B cell (primary cell): ENCODE results near the gene CIAO2B. TPM values are rescaled to one million over a fixed set of nuclear protein-coding genes. Genes with fewer than 3 reads are reported as not detected.

Source experiments
- ATAC-seq: fragments of 200-7000 bp; cut with Tn5 transposase; one replicate; pipeline ENCODE4 v1.10.0; 2021; ENCODE audit warnings: low read depth, mild to moderate bottlenecking, moderate number of reproducible peaks, moderate library complexity
- CTCF ChIA-PET: fragments of 350-600 bp; sonication (Branson Sonifier 250); formaldehyde crosslinking; loops from one replicate; lab custom pipeline; 2021; ENCODE audit warnings: antibody characterized with exemption, inconsistent platforms; lab: Charles Lee
- POLR2A ChIA-PET: fragments of 350-600 bp; sonication (Branson Sonifier 250); formaldehyde crosslinking; loops from one replicate; lab custom pipeline; 2021; ENCODE audit warnings: antibody characterized with exemption; lab: Charles Lee
- DNase-seq: peaks from one replicate; pipeline ENCODE4 v3.0.0; 2013
- H2AFZ ChIP-seq: 2 replicates; pipeline ENCODE4 v1.6.1; 2012; ENCODE audit warnings: mild to moderate bottlenecking, low read depth, low read length; ENCODE audit not compliant: insufficient read depth, poor library complexity, severe bottlenecking
- H3K27ac ChIP-seq, 2 donors: 1 replicate in 1 of 2; 2 replicates in 1 of 2; pipeline ENCODE4 v1.5.1; 2012 to 2013; ENCODE audit warnings: low read length in 2 of 2, mild to moderate bottlenecking in 2 of 2, moderate library complexity in 1 of 2
- H3K27me3 ChIP-seq, 4 experiments: fragments of 200-600 bp in 1 of 4; sonication (generic) in 1 of 4; replicated peaks in 1 of 4; 1 replicate in 2 of 4; 2 replicates in 2 of 4; pipeline versions ENCODE4 v1.6.1 to v1.7.0; 2013 to 2016; ENCODE audit warnings: low read length in 3 of 4, mild to moderate bottlenecking in 2 of 4, mixed read lengths in 1 of 4, moderate library complexity in 1 of 4; ENCODE audit not compliant: insufficient read depth in 4 of 4, control insufficient read depth in 3 of 4; ENCODE audit errors: control extremely low read depth in 1 of 4
- H3K36me3 ChIP-seq, 2 experiments: replicated peaks in 1 of 2; 1 replicate in 1 of 2; 2 replicates in 1 of 2; pipeline versions ENCODE4 v1.6.1 to v1.7.1; 2013; ENCODE audit warnings: low read length in 1 of 2; ENCODE audit not compliant: insufficient read depth in 2 of 2, control insufficient read depth in 1 of 2; ENCODE audit errors: control extremely low read depth in 1 of 2, extremely low read depth in 1 of 2
- H3K4me1 ChIP-seq, 2 donors: fragments of 200-600 bp in 1 of 2; sonication (generic) in 1 of 2; 1 replicate in 1 of 2; 2 replicates in 1 of 2; pipeline versions ENCODE4 v1.5.1 to v1.6.1; 2013 to 2017; ENCODE audit warnings: low read length in 2 of 2; ENCODE audit not compliant: control insufficient read depth in 2 of 2, insufficient read depth in 2 of 2
- H3K4me2 ChIP-seq: replicated peaks from 2 replicates; pipeline ENCODE3; 2012; ENCODE audit warnings: mild to moderate bottlenecking, low read depth, low read length; ENCODE audit not compliant: poor library complexity, severe bottlenecking
- H3K4me3 ChIP-seq, 5 experiments: fragments of 200-600 bp in 1 of 5; sonication (generic) in 1 of 5; 1 replicate in 3 of 5; 2 replicates in 2 of 5; pipeline versions ENCODE4 v1.5.1 to v1.7.0; 2011 to 2016; ENCODE audit warnings: low read length in 4 of 5, mild to moderate bottlenecking in 4 of 5, low read depth in 2 of 5, control low read depth in 1 of 5, moderate library complexity in 1 of 5; ENCODE audit not compliant: insufficient read depth in 1 of 5; ENCODE audit errors: control extremely low read depth in 1 of 5, extremely low read depth in 1 of 5
- H3K79me2 ChIP-seq: fragments of 200-600 bp; sonication (generic); one replicate; pipeline ENCODE4 v1.6.0; 2016; ENCODE audit warnings: low read length; ENCODE audit not compliant: control insufficient read depth, insufficient read depth
- H3K9ac ChIP-seq: fragments of 200-600 bp; sonication (generic); 2 replicates; pipeline ENCODE4 v1.6.1; 2017; ENCODE audit warnings: mild to moderate bottlenecking, low read length, moderate library complexity
- H3K9me3 ChIP-seq, 3 donors: one replicate each; pipeline versions ENCODE4 v1.6.1 to v1.7.1; 2013; ENCODE audit warnings: low read length in 2 of 3; ENCODE audit not compliant: control insufficient read depth in 2 of 3, insufficient read depth in 1 of 3; ENCODE audit errors: control extremely low read depth in 1 of 3
- H4K20me1 ChIP-seq: 2 replicates; pipeline ENCODE4 v1.6.0; 2012; ENCODE audit warnings: mild to moderate bottlenecking, low read length; ENCODE audit not compliant: insufficient read depth, control insufficient read depth, poor library complexity, severe bottlenecking
- H3K27ac Mint-ChIP-seq: one replicate; pipeline ENCODE4 v1.8.0; 2021; ENCODE audit warnings: mixed read lengths
- H3K27me3 Mint-ChIP-seq: one replicate; pipeline ENCODE4 v1.8.0; 2021; ENCODE audit warnings: mixed read lengths
- H3K4me1 Mint-ChIP-seq: one replicate; pipeline ENCODE4 v1.8.0; 2021; ENCODE audit warnings: mixed read lengths
- H3K4me3 Mint-ChIP-seq: one replicate; pipeline ENCODE4 v1.8.0; 2021; ENCODE audit warnings: mixed read lengths
- H3K9me3 Mint-ChIP-seq: one replicate; pipeline ENCODE4 v1.8.0; 2022; ENCODE audit warnings: mixed read lengths; ENCODE audit not compliant: insufficient read depth
- EZH2 ChIP-seq: IDR thresholded peaks from 2 replicates; pipeline ENCODE4 v1.6.1; 2012; ENCODE audit warnings: borderline replicate concordance, low read depth, mild to moderate bottlenecking, moderate library complexity, low read length; ENCODE audit not compliant: insufficient read depth, poor library complexity, severe bottlenecking
- WGBS: methylation state at CpG from one replicate; pipeline ENCODE4 v1.1.5; 2013; ENCODE audit warnings: missing lambda C conversion rate; ENCODE audit not compliant: insufficient coverage; 5-methylcytosine and 5-hydroxymethylcytosine counted together
- intact Hi-C: fragments of 100-400 bp; cut with micrococcal nuclease; formaldehyde crosslinking; loops from one replicate; pipeline ENCODE4 v1.10.0; 2022
- polyA plus RNA-seq: library from polyadenylated mRNA; depleted of rRNA; stranded (reverse); fragments of >200 nt; gene quantifications from 2 replicates; pipeline ENCODE4 v1.2.3, GENCODE V29; 2012
- total RNA-seq, 2 donors: library from RNA; stranded (reverse); fragments of 120-200 nt in 1 of 2; gene quantifications; 1 replicate in 1 of 2; 2 replicates in 1 of 2; pipeline versions ENCODE4 v1.2.3 to v1.2.4, GENCODE V29; 2013 to 2022
- TF ChIP-seq, protein P1 (sequence below): fragments of 200-600 bp; IDR thresholded peaks from one replicate; pipeline ENCODE4 v1.8.0; 2022; ENCODE audit warnings: antibody characterized with exemption, mild to moderate bottlenecking

The CIAO2B gene
- total and polyA plus RNA-seq, 2 donors (not counting 1 experiment from before 2014, with no cell fraction given), result 60.6 to 159 TPM

GRCh38 chr16:66923866-66924265, 10.3 kb downstream of the CIAO2B start:
- no peak for TF ChIP-seq EZH2
- TF ChIP-seq, protein P1, sequence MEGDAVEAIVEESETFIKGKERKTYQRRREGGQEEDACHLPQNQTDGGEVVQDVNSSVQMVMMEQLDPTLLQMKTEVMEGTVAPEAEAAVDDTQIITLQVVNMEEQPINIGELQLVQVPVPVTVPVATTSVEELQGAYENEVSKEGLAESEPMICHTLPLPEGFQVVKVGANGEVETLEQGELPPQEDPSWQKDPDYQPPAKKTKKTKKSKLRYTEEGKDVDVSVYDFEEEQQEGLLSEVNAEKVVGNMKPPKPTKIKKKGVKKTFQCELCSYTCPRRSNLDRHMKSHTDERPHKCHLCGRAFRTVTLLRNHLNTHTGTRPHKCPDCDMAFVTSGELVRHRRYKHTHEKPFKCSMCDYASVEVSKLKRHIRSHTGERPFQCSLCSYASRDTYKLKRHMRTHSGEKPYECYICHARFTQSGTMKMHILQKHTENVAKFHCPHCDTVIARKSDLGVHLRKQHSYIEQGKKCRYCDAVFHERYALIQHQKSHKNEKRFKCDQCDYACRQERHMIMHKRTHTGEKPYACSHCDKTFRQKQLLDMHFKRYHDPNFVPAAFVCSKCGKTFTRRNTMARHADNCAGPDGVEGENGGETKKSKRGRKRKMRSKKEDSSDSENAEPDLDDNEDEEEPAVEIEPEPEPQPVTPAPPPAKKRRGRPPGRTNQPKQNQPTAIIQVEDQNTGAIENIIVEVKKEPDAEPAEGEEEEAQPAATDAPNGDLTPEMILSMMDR, result no peak
- Histone ChIP-seq H3K9me3 (peaks cover 0 to 8% (median 0%) of the 10 kb centered on the region in 3 donors), H3K4me1 (peaks cover 11 to 12% of the 10 kb centered on the region in 2 donors), H3K27ac (no peak overlapping the region), H3K4me3 (no peak overlapping the region), H4K20me1 (no peaks in the 10 kb centered on the region), H2AFZ (no peak overlapping the region), H3K9ac (no peak overlapping the region), H3K27me3 (peaks cover 0 to 46% (median 14%) of the 10 kb centered on the region in 4 experiments), H3K4me2 (no peak overlapping the region), H3K79me2 (no peaks in the 10 kb centered on the region), H3K36me3 (peaks cover 0 to 2% of the 10 kb centered on the region in 2 experiments)
- ChIA-PET CTCF (no interaction called here), POLR2A (no interaction called here)
- 56% methylated on average over 3 of the region's 3 CpGs for WGBS
- DNase-seq (no peak), ATAC-seq (no peak)
- Mint-ChIP-seq H3K4me3 (no peak overlapping the region), H3K27me3 (peaks cover 37% of the 10 kb centered on the region), H3K4me1 (peaks cover 12% of the 10 kb centered on the region), H3K9me3 (no peaks in the 10 kb centered on the region), H3K27ac (no peak overlapping the region)
- intact Hi-C loops, result no loop called here

GRCh38 chr16:66923247-66923731, 10.9 kb downstream of the CIAO2B start:
- Histone ChIP-seq H2AFZ (no peak overlapping the region), H3K4me1 (peaks cover 11 to 12% of the 10 kb centered on the region in 2 donors), H3K27me3 (peaks cover 0 to 46% (median 14%) of the 10 kb centered on the region in 4 experiments), H3K27ac (no peak overlapping the region), H3K4me3 (no peak overlapping the region), H4K20me1 (no peaks in the 10 kb centered on the region), H3K79me2 (no peaks in the 10 kb centered on the region), H3K9ac (no peak overlapping the region), H3K9me3 (peaks cover 0 to 8% (median 0%) of the 10 kb centered on the region in 3 donors), H3K4me2 (no peak overlapping the region), H3K36me3 (no peaks in the 10 kb centered on the region)
- Mint-ChIP-seq H3K27me3 (peaks cover 37% of the 10 kb centered on the region), H3K27ac (no peak overlapping the region), H3K4me1 (peaks cover 12% of the 10 kb centered on the region), H3K9me3 (no peaks in the 10 kb centered on the region), H3K4me3 (no peak overlapping the region)
- intact Hi-C loops, result no loop called here
- ChIA-PET CTCF (no interaction called here), POLR2A (no interaction called here)
- DNase-seq (no peak), ATAC-seq (no peak)
- TF ChIP-seq, protein P1, result no peak
- TF ChIP-seq EZH2, result no peak
- 45% methylated on average over 18 of the region's 18 CpGs for WGBS
